GM23338 (cell line): ENCODE results near the gene NRCAM. TPM values are rescaled to one million over a fixed set of nuclear protein-coding genes. Genes with fewer than 3 reads are reported as not detected.

Source experiments
- ATAC-seq: fragments of 200-7000 bp; cut with Tn5 transposase; 3 replicates; pipeline ENCODE4 v1.9.1; 2020
- DNase-seq: peaks from one replicate; pipeline ENCODE4 v3.0.0-alpha.2; 2015; ENCODE audit warnings: low spot score
- H2AFZ ChIP-seq: fragments of 200-600 bp; sonication (generic); 2 replicates; pipeline ENCODE4 v1.8.0; 2016; ENCODE audit warnings: antibody characterized with exemption, mild to moderate bottlenecking, moderate library complexity
- H3F3A ChIP-seq: fragments of 200-600 bp; sonication (generic); replicated peaks from 2 replicates; pipeline ENCODE4 v1.8.0; 2017; ENCODE audit warnings: antibody characterized with exemption, mixed run types, low read depth
- H3K27ac ChIP-seq: fragments of 200-600 bp; sonication (generic); 2 replicates; pipeline ENCODE4 v1.6.1; 2016; ENCODE audit warnings: low read depth
- H3K27me3 ChIP-seq: fragments of 200-600 bp; sonication (generic); 2 replicates; pipeline ENCODE4 v1.8.0; 2016; ENCODE audit warnings: mild to moderate bottlenecking, mixed run types, moderate library complexity; ENCODE audit not compliant: insufficient read depth
- H3K36me3 ChIP-seq: fragments of 200-600 bp; sonication (generic); 2 replicates; pipeline ENCODE4 v1.8.0; 2016; ENCODE audit warnings: mild to moderate bottlenecking; ENCODE audit not compliant: insufficient read depth
- H3K4me1 ChIP-seq: fragments of 200-600 bp; sonication (generic); 2 replicates; pipeline ENCODE4 v1.8.0; 2016; ENCODE audit warnings: mild to moderate bottlenecking, moderate library complexity; ENCODE audit not compliant: insufficient read depth
- H3K4me2 ChIP-seq: fragments of 200-600 bp; sonication (generic); 2 replicates; pipeline ENCODE4 v1.7.1; 2017; ENCODE audit warnings: mixed run types
- H3K4me3 ChIP-seq: fragments of 200-600 bp; sonication (generic); 2 replicates; pipeline ENCODE4 v1.6.1; 2016; ENCODE audit warnings: mixed run types
- H3K79me2 ChIP-seq: fragments of 200-600 bp; sonication (generic); replicated peaks from 2 replicates; pipeline ENCODE4 v1.8.0; 2017; ENCODE audit warnings: mild to moderate bottlenecking; ENCODE audit not compliant: insufficient read depth
- H3K9me2 ChIP-seq: fragments of 200-600 bp; sonication (generic); 2 replicates; pipeline ENCODE4 v1.8.0; 2017; ENCODE audit not compliant: insufficient read depth
- H4K20me1 ChIP-seq: fragments of 200-600 bp; sonication (generic); replicated peaks from 2 replicates; pipeline ENCODE4 v1.8.0; 2017; ENCODE audit warnings: mild to moderate bottlenecking; ENCODE audit not compliant: insufficient read depth
- H3K27ac Mint-ChIP-seq: 2 replicates; pipeline ENCODE4 v1.8.0; 2020; ENCODE audit warnings: inconsistent platforms, mild to moderate bottlenecking, moderate library complexity, mixed read lengths
- H3K27me3 Mint-ChIP-seq: 3 replicates; pipeline ENCODE4 v1.8.0; 2022; ENCODE audit warnings: low read depth, mild to moderate bottlenecking, moderate library complexity, mixed read lengths, inconsistent platforms; ENCODE audit not compliant: insufficient read depth, poor library complexity
- H3K36me3 Mint-ChIP-seq: 3 replicates; pipeline ENCODE4 v1.8.0; 2021; ENCODE audit warnings: low read depth, mild to moderate bottlenecking, inconsistent platforms, moderate library complexity, mixed read lengths
- H3K4me1 Mint-ChIP-seq: 3 replicates; pipeline ENCODE4 v1.8.0; 2020; ENCODE audit warnings: mild to moderate bottlenecking, inconsistent platforms, mixed read lengths
- H3K4me3 Mint-ChIP-seq: 3 replicates; pipeline ENCODE4 v1.8.0; 2021; ENCODE audit warnings: moderate library complexity, mild to moderate bottlenecking, inconsistent platforms, mixed read lengths
- H3K9me3 Mint-ChIP-seq: 3 replicates; pipeline ENCODE4 v1.8.0; 2020; ENCODE audit warnings: moderate library complexity, mild to moderate bottlenecking, inconsistent platforms, mixed read lengths
- CREB1 ChIP-seq: fragments of 250-450 bp; sonication (Bioruptor Pico); IDR thresholded peaks from 2 replicates; pipeline ENCODE4 v1.5.0; 2020; ENCODE audit warnings: low read depth, mild to moderate bottlenecking, moderate library complexity
- EZH2 ChIP-seq: fragments of 200-600 bp; sonication (generic); IDR thresholded peaks from one replicate; pipeline ENCODE4 v1.8.0; 2017; ENCODE audit warnings: antibody characterized with exemption, mild to moderate bottlenecking, low read depth; ENCODE audit not compliant: unreplicated experiment
- JUNB ChIP-seq: IDR thresholded peaks from one replicate; pipeline ENCODE4 v1.6.1; 2016; ENCODE audit warnings: antibody characterized with exemption; ENCODE audit not compliant: unreplicated experiment
- NANOG ChIP-seq: IDR thresholded peaks from 2 replicates; pipeline ENCODE4 v1.6.1; 2016; ENCODE audit warnings: antibody characterized with exemption, borderline replicate concordance
- polyA plus RNA-seq: library from polyadenylated mRNA; unstranded; fragments of >200 nt; fragmentation: Nextera tagmentation; extraction: Ambion mirVana; gene quantifications from 2 replicates; pipeline ENCODE4 v1.2.1, GENCODE V29; 2016
- total RNA-seq: library from RNA; depleted of rRNA; stranded (reverse); fragments of >200 nt; shearing (Covaris generic); gene quantifications from 2 replicates; pipeline ENCODE4 v1.2.3, GENCODE V29; 2014
- TF ChIP-seq, protein P1 (sequence below): fragments of 250-450 bp; sonication (Bioruptor Pico); IDR thresholded peaks from 2 replicates; pipeline ENCODE4 v1.5.0; 2020; ENCODE audit warnings: mild to moderate bottlenecking, moderate library complexity
- TF ChIP-seq, protein P2 (sequence below): IDR thresholded peaks from 2 replicates; pipeline ENCODE4 v1.6.1; 2016; ENCODE audit warnings: antibody characterized with exemption
- TF ChIP-seq, protein P3 (sequence below): IDR thresholded peaks from one replicate; pipeline ENCODE4 v1.6.1; 2018; ENCODE audit warnings: antibody characterized with exemption; ENCODE audit not compliant: unreplicated experiment

Gene NRCAM
- total and polyA plus RNA-seq, 2 experiments from 2014 or later = 2.5 to 6.8 TPM

DNA sequence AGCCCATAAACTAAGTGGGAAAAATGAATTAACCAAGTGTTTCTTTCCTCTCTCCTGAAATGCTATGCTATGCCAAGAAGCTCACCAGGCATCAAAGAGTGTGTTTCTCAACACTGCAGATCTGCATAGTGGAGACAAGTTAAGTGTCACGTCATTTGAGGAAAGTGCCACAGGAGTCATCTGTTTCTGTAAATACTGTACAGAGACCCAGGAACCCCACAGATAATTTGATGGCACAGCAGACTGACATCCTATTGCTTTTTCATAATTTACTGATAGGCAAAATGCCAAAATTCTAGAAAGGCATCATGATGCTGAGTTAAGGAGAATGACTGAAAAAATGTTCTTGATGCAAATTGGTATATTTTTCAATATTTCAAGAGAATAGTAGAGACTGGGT, 124.3 kb downstream of the NRCAM start:
- H3K9me2 ChIP-seq = no peaks in the 10 kb centered on the region
- H3K4me3 ChIP-seq = no peak overlapping the region
- no peak for DNase-seq
- no peak overlapping the region for H2AFZ ChIP-seq
- no peak overlapping the region for H3K4me3 Mint-ChIP-seq
- H3K79me2 ChIP-seq = no peaks in the 10 kb centered on the region
- no peaks in the 10 kb centered on the region for H3K36me3 ChIP-seq
- H3F3A ChIP-seq = no peaks in the 10 kb centered on the region
- no peaks in the 10 kb centered on the region for H4K20me1 ChIP-seq
- H3K27me3 ChIP-seq = no peaks in the 10 kb centered on the region
- no peaks in the 10 kb centered on the region for H3K9me3 Mint-ChIP-seq
- peaks cover 27% of the 10 kb centered on the region for H3K4me1 ChIP-seq
- no peak overlapping the region for H3K27ac ChIP-seq
- no peak for ATAC-seq
- H3K36me3 Mint-ChIP-seq = no peaks in the 10 kb centered on the region
- no peaks in the 10 kb centered on the region for H3K27me3 Mint-ChIP-seq
- TF ChIP-seq, protein P1, sequence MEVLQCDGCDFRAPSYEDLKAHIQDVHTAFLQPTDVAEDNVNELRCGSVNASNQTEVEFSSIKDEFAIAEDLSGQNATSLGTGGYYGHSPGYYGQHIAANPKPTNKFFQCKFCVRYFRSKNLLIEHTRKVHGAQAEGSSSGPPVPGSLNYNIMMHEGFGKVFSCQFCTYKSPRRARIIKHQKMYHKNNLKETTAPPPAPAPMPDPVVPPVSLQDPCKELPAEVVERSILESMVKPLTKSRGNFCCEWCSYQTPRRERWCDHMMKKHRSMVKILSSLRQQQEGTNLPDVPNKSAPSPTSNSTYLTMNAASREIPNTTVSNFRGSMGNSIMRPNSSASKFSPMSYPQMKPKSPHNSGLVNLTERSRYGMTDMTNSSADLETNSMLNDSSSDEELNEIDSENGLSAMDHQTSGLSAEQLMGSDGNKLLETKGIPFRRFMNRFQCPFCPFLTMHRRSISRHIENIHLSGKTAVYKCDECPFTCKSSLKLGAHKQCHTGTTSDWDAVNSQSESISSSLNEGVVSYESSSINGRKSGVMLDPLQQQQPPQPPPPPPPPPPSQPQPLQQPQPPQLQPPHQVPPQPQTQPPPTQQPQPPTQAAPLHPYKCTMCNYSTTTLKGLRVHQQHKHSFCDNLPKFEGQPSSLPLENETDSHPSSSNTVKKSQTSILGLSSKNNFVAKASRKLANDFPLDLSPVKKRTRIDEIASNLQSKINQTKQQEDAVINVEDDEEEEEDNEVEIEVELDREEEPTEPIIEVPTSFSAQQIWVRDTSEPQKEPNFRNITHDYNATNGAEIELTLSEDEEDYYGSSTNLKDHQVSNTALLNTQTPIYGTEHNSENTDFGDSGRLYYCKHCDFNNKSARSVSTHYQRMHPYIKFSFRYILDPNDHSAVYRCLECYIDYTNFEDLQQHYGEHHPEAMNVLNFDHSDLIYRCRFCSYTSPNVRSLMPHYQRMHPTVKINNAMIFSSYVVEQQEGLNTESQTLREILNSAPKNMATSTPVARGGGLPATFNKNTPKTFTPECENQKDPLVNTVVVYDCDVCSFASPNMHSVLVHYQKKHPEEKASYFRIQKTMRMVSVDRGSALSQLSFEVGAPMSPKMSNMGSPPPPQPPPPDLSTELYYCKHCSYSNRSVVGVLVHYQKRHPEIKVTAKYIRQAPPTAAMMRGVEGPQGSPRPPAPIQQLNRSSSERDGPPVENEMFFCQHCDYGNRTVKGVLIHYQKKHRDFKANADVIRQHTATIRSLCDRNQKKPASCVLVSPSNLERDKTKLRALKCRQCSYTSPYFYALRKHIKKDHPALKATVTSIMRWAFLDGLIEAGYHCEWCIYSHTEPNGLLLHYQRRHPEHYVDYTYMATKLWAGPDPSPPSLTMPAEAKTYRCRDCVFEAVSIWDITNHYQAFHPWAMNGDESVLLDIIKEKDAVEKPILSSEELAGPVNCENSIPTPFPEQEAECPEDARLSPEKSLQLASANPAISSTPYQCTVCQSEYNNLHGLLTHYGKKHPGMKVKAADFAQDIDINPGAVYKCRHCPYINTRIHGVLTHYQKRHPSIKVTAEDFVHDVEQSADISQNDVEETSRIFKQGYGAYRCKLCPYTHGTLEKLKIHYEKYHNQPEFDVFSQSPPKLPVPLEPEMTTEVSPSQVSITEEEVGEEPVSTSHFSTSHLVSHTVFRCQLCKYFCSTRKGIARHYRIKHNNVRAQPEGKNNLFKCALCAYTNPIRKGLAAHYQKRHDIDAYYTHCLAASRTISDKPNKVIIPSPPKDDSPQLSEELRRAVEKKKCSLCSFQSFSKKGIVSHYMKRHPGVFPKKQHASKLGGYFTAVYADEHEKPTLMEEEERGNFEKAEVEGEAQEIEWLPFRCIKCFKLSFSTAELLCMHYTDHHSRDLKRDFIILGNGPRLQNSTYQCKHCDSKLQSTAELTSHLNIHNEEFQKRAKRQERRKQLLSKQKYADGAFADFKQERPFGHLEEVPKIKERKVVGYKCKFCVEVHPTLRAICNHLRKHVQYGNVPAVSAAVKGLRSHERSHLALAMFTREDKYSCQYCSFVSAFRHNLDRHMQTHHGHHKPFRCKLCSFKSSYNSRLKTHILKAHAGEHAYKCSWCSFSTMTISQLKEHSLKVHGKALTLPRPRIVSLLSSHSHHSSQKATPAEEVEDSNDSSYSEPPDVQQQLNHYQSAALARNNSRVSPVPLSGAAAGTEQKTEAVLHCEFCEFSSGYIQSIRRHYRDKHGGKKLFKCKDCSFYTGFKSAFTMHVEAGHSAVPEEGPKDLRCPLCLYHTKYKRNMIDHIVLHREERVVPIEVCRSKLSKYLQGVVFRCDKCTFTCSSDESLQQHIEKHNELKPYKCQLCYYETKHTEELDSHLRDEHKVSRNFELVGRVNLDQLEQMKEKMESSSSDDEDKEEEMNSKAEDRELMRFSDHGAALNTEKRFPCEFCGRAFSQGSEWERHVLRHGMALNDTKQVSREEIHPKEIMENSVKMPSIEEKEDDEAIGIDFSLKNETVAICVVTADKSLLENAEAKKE (CRISPR knock-in tag) = no peak
- TF ChIP-seq EZH2 (no peak), CREB1 (CRISPR knock-in tag) (no peak), NANOG (no peak), JUNB (no peak)
- TF ChIP-seq, protein P2, sequence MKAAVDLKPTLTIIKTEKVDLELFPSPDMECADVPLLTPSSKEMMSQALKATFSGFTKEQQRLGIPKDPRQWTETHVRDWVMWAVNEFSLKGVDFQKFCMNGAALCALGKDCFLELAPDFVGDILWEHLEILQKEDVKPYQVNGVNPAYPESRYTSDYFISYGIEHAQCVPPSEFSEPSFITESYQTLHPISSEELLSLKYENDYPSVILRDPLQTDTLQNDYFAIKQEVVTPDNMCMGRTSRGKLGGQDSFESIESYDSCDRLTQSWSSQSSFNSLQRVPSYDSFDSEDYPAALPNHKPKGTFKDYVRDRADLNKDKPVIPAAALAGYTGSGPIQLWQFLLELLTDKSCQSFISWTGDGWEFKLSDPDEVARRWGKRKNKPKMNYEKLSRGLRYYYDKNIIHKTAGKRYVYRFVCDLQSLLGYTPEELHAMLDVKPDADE = no peak
- TF ChIP-seq, protein P3, sequence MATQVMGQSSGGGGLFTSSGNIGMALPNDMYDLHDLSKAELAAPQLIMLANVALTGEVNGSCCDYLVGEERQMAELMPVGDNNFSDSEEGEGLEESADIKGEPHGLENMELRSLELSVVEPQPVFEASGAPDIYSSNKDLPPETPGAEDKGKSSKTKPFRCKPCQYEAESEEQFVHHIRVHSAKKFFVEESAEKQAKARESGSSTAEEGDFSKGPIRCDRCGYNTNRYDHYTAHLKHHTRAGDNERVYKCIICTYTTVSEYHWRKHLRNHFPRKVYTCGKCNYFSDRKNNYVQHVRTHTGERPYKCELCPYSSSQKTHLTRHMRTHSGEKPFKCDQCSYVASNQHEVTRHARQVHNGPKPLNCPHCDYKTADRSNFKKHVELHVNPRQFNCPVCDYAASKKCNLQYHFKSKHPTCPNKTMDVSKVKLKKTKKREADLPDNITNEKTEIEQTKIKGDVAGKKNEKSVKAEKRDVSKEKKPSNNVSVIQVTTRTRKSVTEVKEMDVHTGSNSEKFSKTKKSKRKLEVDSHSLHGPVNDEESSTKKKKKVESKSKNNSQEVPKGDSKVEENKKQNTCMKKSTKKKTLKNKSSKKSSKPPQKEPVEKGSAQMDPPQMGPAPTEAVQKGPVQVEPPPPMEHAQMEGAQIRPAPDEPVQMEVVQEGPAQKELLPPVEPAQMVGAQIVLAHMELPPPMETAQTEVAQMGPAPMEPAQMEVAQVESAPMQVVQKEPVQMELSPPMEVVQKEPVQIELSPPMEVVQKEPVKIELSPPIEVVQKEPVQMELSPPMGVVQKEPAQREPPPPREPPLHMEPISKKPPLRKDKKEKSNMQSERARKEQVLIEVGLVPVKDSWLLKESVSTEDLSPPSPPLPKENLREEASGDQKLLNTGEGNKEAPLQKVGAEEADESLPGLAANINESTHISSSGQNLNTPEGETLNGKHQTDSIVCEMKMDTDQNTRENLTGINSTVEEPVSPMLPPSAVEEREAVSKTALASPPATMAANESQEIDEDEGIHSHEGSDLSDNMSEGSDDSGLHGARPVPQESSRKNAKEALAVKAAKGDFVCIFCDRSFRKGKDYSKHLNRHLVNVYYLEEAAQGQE = no peak
- H3K4me1 Mint-ChIP-seq = peaks cover 31% of the 10 kb centered on the region
- H3K4me2 ChIP-seq = no peak overlapping the region
- no peak overlapping the region for H3K27ac Mint-ChIP-seq
